Measurements from ENCODE around the gene TRIP12.

TRIP12 gene

GRCh38 chr2:229955663-229956062 is 33.9 kb upstream of the TRIP12 start:
- Mint-ChIP-seq H3K4me1 (peaks cover 8% of the 10 kb centered on the region), H3K4me3 (no peak overlapping the region), H3K27ac (no peak overlapping the region), H3K36me3 (ENCODE audit: low read depth) (peaks cover 16% of the 10 kb centered on the region), H3K27me3 (ENCODE audit: low read depth, poor library complexity) (no peaks in the 10 kb centered on the region), H3K9me3 (no peaks in the 10 kb centered on the region)
- DNase-seq = no peak
- no peak for TF ChIP-seq CTCF (IDR thresholded peaks at IDR 0.05)

GRCh38 chr2:229952256-229952835 is 30.5 kb upstream of the TRIP12 start:
- Mint-ChIP-seq H3K27me3 (ENCODE audit: low read depth, poor library complexity) (no peaks in the 10 kb centered on the region), H3K4me1 (peaks cover 8% of the 10 kb centered on the region), H3K27ac (no peak overlapping the region), H3K4me3 (no peak overlapping the region), H3K9me3 (no peaks in the 10 kb centered on the region), H3K36me3 (ENCODE audit: low read depth) (peaks cover 21% of the 10 kb centered on the region)
- TF ChIP-seq CTCF (IDR thresholded peaks at IDR 0.05) = no peak
- DNase-seq = no peak

DNA sequence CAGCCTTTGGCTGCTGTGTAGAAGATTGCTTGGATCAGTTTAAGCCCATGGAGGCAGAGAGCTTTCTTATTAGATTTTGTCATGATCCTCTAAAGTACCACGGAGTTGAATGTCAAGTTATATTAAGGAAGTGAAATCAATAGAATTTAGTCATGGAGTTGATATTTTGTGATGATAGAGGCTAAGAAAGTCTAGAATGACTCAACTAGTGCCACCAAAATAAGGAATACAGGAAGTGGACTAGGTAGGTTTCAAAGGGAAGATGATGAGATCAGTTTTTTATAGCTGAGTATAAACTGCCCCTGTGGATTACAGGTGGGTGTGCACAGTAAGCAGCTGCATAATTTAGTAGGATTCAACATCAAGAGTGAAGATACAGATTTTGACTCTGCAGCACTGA is 25.7 kb upstream of the TRIP12 start:
- no peak overlapping the region for H3K4me3 Mint-ChIP-seq
- H3K27me3 Mint-ChIP-seq (ENCODE audit: low read depth, poor library complexity) = peaks cover 3% of the 10 kb centered on the region
- no peak overlapping the region for H3K27ac Mint-ChIP-seq
- peaks cover 21% of the 10 kb centered on the region for H3K36me3 Mint-ChIP-seq (ENCODE audit: low read depth)
- H3K4me1 Mint-ChIP-seq = peaks cover 17% of the 10 kb centered on the region
- no peak for DNase-seq
- no peaks in the 10 kb centered on the region for H3K9me3 Mint-ChIP-seq
- no peak for TF ChIP-seq CTCF (IDR thresholded peaks at IDR 0.05)

GRCh38 chr2:229945975-229946374 is 24.2 kb upstream of the TRIP12 start:
- no peak for TF ChIP-seq CTCF (IDR thresholded peaks at IDR 0.05)
- Mint-ChIP-seq H3K36me3 (ENCODE audit: low read depth) (peaks cover 17% of the 10 kb centered on the region), H3K9me3 (no peaks in the 10 kb centered on the region), H3K27me3 (ENCODE audit: low read depth, poor library complexity) (peaks cover 3% of the 10 kb centered on the region), H3K27ac (no peak overlapping the region), H3K4me3 (no peak overlapping the region), H3K4me1 (peaks cover 11% of the 10 kb centered on the region)
- no peak for DNase-seq

DNA sequence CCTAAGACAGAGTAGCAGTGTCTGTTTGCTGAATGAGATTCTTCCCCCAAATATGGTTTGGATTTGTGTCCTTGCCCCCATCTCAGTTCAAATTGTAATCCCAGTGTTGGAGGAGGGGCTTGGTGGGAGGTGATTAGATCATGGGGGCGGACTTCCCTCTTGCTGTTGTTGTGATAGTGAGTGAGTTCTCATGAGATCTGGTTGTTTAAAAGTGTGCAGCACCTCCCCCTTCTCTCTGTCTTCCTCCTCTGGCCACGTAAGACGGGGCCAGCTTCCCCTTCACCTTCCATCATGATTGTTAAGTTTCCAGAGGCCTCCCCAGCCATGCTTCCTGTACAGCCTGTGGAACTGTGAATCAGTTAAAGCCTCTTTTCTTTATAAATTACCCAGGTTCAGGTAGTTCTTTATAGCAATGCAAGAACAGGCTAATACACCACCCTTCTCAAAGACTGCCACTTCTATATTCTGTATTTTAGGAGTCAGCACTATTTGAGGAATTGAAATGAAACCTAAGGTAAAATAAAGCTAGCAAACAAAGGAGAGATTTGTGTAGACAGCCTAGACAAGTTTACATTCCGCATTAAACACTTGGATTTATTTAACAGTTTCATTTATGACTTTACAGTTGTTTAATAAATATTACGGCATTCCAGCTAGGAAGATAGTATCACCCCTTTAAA is 22.1 kb upstream of the TRIP12 start:
- TF ChIP-seq CTCF (IDR thresholded peaks at IDR 0.05) = no peak
- no peaks in the 10 kb centered on the region for H3K9me3 Mint-ChIP-seq
- H3K36me3 Mint-ChIP-seq (ENCODE audit: low read depth) = peaks cover 30% of the 10 kb centered on the region
- H3K27me3 Mint-ChIP-seq (ENCODE audit: low read depth, poor library complexity) = peaks cover 3% of the 10 kb centered on the region
- DNase-seq = no peak
- peaks cover 11% of the 10 kb centered on the region for H3K4me1 Mint-ChIP-seq
- H3K4me3 Mint-ChIP-seq = no peak overlapping the region
- H3K27ac Mint-ChIP-seq = peak overlapping the region; percentile 95

DNA sequence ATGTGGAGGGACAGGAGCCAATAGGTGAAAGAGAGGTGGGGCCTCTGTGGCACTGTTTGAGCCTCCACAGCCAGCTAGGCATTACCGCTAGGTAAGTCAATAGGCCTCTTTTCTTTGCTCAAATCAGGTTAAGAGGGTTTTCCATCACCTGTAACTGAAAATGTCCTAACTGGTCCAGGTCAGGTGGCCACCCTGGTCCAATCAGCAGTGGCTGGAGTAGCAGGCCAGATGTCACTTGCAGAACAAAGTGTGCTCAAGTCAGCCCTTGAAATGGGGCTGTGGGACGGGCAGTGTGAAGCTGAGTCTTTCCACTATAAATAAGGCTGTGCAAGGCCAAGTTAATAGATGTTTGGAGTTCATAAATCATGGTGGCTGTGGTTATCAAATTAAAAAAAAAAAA is 21.4 kb upstream of the TRIP12 start:
- no peak overlapping the region for H3K27ac Mint-ChIP-seq
- H3K4me1 Mint-ChIP-seq = peaks cover 11% of the 10 kb centered on the region
- DNase-seq = no peak
- H3K4me3 Mint-ChIP-seq = no peak overlapping the region
- peaks cover 3% of the 10 kb centered on the region for H3K27me3 Mint-ChIP-seq (ENCODE audit: low read depth, poor library complexity)
- TF ChIP-seq CTCF (IDR thresholded peaks at IDR 0.05) = no peak
- H3K36me3 Mint-ChIP-seq (ENCODE audit: low read depth) = peaks cover 30% of the 10 kb centered on the region
- H3K9me3 Mint-ChIP-seq = no peaks in the 10 kb centered on the region
